LoVo (cell line): Measurements from ENCODE around the gene CYB5R2.
A peak's percentile ranks its signal among the peaks of the same experiment; 100 is the strongest.

Experiments used
- DNase-seq: peaks from one replicate; pipeline ENCODE4 v3.0.0-alpha.2; 2016; ENCODE audit warnings: low spot score

The CYB5R2 gene

DNA sequence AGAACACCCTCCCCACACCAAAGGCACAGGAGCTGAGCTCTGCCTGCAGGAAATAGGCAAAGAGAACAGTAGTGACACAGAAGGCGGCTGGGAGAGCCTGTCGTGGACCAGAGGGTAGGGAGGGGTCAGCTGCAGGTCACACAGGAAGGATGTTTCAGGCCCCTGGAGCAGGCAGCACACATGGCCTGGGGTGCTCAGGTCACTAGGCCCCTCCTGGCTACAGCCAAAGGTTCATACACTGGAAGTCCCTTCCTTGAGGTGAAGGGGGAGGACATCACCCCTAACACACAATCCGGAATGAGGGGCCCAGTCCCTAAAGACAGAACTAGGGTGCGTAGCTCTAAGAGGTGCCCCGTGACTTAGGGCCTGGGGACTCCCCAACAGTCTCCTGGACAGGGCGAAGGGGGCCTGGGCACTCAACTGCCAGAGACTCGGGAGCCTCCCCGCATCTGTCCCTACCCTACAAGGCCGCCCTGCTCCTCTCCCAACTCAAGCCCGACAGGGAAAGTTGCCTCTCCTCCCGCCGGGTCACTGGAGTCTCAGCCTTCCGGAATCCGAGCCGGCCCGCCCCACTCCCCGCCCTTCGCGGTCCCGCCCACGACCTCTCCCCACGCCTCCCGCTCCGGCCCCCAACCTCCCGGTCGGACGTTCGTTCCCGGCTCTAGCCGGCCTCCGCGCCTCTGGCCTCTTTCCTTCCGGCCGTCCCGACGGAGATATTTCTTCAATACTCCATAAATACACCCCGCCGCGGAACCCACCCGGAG lies at the start of gene CYB5R2:
Gene CYB5R2, minus strand, starts transcription at position 541 of the 764 bp plus-strand sequence. CDS start 675 bp downstream, outside the sequence.
- no peak for DNase-seq

DNA sequence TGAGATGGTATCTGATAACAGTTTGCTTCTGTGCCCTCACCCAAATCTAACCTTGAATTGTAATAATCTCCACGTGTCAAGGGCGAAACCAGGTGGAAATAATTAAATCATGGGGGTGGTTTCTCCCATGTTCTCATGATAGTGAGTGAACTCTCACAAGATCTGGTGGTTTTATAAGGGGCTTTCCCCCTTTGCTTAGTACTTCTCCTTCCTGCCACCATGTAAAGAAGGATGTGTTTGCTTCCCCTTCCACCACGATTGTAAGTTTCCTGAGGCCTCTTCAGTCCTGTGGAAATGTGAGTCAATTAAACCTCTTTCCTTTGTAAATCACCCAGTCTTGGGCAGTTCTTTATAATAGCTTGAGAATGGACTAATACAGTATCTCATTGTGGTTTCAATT lies 41.5 kb upstream of the CYB5R2 start:
- DNase-seq, result no peak

DNA sequence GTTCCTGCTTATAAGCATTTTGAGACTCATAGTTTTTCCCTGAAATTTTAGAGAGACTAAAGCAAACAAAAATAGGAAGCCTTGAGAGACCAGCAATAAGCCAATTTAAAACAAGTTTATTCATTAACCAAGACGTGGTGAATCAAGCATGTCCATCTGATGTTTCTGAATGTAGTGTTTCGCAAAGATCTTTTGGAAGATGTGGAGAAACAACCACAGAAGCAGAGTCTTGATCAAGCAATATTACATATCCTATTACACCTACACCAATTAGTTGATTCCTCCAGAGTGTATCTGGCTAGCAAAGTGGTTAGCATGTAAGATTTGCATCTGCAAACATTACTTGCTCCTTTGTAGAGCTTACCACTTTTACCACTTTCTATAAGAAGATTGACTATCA lies 33.1 kb upstream of the CYB5R2 start, which contains the start of gene OVCH2:
Gene OVCH2, minus strand, starts transcription at position 101 of the 400 bp plus-strand sequence. Its CDS starts 83 bp downstream, at position 18.
- no peak for DNase-seq

DNA sequence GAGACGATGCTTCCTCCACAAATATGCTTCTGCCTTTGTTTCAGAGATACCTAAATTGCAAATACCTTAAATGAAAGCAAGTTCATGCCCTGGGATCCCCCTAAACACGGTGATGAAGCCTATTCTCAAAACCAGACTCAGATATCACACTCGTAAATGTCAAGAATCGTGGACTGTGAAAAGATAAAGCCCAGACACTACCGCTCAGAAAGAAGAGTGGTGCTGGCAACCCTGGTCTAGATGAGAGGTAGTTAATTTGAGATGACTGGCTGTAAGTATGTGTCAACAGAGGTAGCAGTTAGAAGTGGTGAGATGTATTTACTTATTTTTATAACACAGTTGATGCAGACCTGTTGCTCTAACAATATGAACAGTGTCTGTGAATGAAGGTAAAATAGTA lies 30.4 kb upstream of the CYB5R2 start:
- no peak for DNase-seq

DNA sequence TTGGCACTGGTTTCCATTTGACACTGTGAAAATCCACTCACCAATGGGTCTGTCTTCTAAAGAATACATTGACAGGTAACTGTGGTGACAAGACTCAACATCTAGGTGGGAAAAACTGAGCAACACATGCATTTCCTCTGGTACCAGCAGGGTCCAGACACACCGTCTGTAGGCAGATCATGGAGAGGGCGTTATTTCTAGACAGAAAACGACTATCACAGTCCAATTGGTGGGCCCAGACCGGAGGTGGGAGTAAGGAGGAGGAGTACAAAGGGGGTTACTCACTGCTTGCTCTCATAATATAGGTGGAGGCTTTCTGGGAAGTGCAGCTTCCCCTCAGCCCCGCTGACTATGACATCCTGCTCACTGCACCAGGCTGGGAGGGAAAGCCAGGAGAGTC lies 23.1 kb upstream of the CYB5R2 start:
- DNase-seq, result no peak

DNA sequence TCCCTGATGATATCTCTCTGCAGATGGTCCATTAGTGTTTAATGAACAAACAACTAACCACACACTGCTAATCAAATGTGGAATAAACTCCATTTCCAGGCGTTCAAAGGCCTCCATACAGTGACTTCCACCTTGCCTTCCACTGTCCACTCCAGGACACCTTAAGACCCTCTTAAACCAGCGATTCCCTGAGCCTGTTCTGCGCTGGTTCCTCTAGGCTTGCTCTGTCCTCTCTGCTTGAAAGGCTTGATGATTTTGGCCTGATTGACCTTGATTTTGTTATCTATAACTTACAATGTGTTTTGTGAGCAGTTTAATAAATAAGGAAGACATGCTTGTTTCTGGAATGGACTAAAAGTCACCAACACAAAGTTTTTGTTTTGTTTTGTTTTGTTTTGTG lies 20.9 kb upstream of the CYB5R2 start:
- no peak for DNase-seq

DNA sequence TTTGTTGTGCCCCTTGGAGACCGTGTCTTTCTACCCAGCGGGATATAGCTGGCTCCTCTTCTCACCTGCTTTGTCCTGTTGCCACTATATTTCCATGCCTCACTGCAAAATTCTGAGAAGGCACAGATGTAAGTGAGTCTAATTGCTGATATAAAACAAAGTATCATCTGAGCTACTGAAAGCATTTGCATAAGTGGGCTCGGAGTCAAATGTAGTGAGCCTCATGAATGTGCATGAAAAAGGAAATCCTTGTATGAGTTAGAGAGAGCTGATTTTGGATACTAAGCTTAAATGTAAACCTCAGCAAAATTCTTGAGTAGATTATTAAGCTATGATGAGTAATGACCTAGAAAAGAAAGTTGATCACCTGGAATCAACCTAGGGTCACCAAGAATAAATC lies 19.1 kb upstream of the CYB5R2 start:
- DNase-seq, result no peak

DNA sequence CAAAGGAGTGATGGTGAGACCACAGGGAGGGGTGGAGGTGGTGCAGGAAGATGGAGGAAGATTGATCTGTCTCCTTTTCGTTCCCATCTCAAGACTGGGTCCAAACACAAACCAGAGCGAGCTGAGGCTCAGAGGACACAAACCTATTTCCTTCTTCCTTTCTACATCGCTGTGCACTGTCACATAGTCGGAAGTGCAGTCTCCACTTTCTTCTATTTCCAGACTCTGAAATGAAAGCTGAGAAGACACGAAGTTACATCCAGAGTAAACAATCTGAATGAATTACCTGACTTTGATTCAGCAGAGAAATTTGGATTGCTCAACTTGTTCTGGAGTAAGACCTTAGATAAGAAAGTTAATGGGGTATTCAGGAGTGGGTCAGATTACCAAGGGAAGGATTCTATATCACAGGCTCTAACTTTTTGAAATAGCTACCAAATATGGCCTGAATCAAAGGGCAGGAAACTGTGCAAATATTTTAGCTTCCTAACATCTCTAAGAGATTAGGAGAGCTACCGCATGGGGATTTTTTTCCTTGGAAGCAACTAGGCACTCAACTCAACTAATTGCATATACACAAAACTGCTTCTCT lies 18.6 kb upstream of the CYB5R2 start:
- DNase-seq, result no peak

DNA sequence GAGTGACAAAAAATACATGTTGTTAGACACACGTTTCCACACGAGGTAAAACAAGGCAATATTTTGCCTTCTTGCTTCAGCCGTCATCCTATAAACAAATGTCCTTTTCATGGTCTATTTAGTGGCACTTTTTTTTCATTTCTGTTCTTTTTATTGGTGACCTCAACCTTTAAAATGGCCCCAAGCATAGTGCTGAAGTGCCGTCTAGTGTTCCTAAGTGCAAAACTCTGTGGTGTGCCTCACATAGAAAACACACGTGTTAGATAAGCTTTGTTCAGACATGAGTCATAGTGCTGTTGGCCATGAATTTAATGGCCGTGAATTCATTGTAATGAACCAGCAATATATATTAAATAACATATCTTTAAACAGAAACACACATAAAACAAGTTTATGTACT lies 17.3 kb upstream of the CYB5R2 start:
- no peak for DNase-seq

DNA sequence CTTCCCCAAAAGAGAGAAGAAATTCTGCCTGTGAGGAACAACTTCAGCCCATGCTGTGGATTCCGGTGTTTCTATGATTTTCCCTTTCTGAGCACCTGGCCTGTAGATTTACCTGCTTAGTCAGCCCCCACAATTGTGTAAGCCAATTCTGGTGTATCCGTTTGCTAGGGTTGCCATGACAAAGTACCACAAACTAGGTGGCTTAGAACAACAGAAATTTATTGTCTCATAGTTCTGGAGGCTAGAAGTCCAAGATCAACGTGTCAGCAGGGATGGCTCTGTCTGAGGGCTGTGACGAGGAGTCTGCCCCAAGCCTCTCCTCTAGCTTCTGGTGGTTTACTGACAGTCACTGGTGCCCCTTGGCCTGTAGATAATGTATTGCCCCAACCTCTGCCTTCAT lies 15.9 kb upstream of the CYB5R2 start:
- no peak for DNase-seq

DNA sequence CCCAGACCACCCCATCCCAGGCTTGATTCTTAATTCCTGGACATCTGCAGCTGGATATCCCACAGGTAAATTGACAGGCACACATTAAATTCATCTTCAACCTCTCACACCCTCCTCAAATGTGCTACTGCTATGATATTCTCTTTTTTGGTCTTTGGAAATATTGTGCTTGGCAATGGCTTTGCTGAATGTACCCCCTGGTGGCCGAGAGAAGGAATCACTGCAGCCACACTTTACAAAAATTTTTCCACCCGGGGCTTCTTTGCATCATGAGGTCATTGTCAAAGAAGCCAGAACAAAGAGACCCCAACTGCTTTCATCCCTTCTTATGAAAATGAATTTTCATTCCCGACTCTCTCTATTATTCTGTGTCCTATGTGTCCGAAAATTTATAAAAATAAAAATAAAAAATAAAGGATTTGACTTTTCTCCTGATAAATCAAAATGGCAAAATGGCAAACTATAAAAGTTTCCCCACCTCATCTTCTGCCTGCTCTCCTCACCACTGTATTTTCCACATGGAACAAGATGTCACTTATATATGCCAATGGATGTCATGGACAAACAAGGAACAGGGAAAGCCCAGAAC lies 15.0 kb upstream of the CYB5R2 start:
- peak; percentile 59 for DNase-seq

DNA sequence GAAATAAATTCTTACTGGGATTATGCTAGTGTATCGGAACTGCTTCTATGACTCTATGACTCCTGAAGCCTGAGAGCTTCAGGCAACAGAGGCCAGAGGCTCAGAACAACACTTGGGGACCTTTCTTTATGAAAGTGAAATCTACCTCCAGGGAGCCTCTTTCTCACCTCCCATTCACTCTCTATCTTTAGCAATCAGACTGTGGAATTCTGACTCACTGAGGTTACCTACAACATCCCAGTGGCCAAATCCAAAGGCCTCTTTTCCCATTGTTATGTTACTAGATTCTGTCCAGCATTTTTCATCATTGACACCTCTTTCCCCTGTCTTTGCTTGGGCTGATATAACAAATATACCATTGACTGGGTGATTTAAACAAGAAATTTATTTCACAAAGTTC lies 14.1 kb upstream of the CYB5R2 start:
- DNase-seq, result no peak

DNA sequence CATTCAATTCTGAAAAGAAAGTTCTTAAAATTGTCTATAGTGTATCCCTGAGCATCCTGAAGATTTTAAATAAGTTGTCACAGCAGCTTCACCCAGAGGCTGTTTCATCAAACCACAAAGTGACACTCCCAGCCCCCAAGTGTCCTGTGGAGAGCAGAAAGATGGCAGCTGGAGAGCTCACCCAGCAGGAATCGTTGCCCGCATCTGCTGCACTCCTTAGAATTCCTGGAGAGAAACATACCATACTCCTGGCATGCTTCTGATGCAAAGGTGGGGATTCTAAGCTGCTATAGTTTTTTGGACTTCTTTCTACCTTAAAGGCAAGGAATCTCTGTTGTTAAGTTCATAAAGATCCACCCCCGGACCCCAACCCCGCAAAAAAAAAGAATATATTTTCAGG lies 13.5 kb upstream of the CYB5R2 start:
- no peak for DNase-seq

DNA sequence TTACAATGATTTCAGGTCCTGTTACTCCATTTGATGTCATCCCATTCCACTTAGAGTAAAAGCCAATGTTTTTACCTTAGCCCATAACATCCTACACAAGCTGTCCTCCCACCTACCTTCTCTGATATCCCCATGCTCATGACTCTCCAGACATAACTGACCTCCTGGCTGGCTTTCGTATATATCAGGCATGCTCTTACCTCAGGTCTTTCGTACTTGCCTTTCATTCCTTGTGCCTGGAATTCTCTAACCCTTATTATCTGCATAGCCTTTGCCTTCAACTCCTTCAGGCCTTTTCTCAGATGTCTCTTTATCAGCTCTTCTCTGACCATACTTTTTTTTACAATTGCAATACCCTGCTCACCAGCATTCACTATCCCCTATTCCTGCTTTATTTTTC lies 10.3 kb upstream of the CYB5R2 start:
- DNase-seq, result no peak

DNA sequence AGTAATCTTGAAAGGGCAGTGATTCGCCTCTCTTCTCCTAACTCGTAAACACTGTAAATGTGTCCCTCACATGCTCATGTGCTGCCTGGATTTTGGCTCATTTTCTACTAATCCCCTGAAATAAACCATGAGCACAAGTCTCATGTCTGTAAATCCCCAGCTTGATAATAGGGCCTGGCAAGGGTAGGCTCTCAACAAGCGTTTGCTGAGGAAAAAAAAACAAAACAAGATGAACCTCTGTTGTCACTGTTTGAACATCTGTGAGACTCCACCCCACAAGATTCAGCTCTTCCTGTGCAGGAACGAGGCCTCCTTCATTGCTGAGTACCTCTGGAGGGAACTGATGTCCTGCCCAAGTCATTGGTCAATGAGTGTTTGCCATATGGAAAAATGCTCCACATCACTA lies 4.5 kb upstream of the CYB5R2 start:
- no peak for DNase-seq

DNA sequence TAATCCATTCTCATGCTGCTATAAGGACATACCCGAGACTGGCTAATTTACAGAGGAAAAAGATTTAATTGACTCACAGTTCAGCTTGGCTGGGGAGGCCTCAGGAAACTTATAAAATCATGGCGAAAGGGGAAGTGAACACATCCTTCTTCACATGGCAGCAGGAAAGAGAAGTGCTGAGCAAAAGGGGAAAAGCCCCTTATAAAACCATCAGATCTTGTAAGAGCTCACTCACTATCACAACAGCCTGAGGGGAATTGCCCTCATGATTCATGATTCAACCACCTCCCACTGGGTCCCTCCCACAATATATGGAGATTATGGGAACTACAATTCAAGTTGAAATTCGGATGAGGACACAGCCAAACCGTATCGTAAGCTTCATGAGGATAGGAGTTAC lies 3.8 kb upstream of the CYB5R2 start:
- DNase-seq, result no peak

DNA sequence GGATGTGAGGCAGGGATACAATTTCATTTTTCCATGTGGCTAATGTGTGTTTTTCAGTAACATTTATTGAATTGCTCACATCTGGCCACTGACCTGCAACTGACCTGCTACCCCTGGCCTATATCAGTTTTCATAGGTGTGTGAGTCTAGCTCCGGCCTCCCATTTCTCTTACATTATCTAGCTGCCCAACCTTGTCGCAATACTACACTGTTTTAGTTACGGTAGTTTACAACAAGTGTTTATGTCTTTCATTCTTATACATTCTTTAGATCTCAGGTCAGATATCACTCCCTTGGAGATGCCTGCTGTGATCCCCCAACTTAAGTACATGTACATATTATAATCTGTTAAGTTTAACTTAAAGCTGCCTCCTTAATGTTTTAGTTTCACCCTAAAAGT lies 2.3 kb upstream of the CYB5R2 start:
- DNase-seq, result no peak

DNA sequence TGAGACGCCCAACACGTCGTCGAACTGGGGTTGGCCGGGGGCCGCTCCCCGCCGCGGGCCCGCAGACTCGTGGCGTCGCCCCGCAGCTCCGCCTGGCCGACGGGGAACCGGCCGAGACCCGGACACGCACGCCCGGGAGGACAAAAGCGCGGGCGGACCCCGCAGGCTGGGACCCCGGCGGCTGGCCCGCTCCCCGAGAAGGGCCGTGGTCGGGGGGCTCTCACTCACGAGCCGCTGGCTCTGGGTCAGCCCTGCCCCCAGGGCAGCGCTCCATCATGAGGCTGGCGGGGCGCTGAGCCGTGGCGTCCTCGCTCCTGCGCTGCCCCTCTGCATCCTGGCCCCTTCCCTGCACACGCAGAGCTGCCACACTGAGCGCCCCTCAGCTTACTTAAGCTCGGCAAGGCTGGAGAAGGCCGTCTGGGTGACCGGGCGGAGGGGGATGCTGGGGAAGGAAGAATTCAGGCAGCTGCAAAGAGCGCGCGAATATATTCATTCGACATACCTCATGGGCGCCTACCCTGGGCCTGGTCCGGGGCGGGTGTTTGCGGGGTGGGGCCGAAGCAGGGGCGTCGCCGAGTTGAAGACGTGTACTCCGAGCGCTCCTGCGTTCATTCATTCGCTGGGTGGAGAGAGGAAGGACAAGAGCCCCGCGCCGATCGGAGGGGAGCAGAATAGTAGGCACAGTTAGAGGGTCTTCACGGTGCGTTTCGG lies 579 bp upstream of the CYB5R2 start:
- DNase-seq, result no peak

DNA sequence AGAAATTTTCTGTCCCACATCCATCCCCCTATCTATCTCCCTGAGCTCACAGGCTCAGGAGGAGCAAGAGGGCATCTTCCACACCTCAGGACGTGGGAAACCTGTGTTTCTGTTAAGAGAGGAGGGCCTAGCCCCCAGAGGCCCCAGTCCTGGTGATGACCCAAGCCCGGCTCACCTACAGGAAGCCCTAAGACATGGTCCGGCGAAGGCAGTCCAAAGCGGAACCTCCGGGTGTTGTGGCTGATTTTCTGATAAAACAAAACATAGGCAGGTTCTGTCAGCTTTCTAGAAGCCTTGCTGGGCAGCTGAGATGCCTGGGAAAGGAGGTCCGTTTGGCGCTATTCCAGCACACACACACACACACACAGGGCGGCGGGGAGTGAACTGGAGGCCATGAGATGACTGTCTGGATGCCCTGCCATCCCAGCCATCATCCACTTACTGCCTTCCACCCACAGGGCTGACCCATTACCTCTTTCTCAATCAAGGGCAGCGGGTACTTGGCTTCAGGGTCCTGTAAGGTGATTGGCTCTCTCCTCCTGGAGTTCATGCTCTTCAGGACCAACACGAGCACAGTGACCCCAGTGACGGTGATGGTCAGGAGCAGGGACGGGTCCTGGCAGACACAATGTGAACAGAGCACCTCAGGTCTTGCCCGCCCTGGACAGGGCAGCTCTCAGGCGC lies 882 bp downstream of the CYB5R2 start:
- no peak for DNase-seq

DNA sequence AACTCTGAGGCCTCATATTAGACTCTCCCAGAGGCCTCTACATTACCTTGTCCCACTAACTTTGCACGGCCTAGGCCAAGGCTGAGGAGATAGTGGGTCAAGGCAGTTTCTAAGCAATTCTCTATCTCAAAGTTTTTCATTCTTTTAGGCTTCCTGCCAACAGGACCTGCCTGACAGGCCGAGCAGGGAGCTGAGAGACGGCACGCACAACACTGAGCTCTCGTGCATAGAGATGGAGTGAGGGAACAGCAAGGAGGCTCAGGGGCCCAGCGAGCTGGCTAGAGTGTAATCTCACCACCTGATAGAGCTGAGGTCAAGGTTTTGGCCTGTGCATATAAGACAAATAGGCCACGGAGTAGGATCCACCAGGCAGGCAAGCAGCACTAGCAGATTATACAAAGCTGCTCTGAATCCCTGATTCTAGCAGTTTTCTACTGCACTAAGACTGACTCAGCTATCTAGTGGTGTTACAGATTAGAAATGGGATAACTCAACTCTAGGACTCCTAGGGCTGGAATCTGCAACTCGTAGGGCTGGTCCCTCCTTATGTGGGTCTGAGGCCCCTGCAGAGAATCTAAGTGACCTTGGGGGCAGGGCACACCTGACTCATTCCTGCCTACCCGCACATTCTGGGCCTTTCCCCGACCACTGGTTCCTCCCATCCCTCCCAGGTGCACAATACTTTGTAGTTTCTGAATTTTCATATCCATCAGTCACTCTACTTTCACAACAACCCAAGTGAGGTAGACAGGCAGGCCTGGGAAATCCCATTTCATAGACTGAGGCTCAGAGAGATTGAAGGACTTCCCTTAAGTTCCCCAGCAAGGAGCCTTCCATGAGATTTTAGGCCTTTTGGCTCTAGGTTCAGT lies 1.7 kb downstream of the CYB5R2 start:
- DNase-seq, result no peak

DNA sequence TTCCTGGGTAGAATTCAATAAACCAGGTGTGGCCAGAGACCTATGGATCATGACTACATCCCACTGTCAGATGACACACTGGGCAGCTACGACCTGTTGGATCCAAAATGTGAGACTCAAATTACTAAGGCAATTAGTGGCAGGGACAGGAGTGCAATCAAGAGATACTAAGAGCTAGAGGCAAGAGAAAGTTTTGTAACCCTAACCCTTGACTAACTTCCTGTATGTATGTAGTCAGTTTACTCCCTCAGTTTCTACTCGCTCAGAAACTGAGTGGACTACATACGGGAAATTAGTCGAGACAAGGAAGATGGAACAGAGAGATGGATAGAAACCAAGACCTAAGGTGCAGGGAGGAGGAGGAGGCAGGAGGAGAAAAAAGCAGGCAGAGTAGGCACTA lies 2.7 kb downstream of the CYB5R2 start:
- DNase-seq, result no peak
